NCI-H2107 (cell line): Measurements from ENCODE around the gene TMUB1.

Experiments used
- DNase-seq: peaks from one replicate; lab custom pipeline; 2025; lab: John Stamatoyannopoulos, UW

The TMUB1 gene

DNA sequence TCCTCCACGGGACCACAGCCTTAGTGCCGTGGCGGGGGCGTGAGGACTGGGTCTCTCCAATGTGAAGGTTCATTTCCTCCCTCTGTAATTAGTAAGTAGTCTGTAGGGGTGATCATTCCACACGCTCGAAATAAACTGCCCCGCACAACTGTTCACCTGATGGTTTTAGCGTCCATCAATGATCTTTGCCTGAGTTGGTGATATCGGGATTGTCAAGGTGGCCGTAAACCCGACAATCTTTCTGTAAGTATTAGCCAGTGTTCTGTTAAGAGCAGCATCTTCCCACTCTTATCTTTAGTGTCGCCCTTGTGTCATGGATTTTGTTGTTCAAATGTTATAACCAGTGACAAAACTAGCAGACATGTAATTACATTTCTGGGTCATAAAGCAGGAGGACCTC, 20.7 kb upstream of the TMUB1 start:
- no peak for DNase-seq

- DNase-seq = no peak
Measured at GRCh38 chr7:151102991-151103390, 19.7 kb upstream of the TMUB1 start.

GRCh38 chr7:151101621-151102396, 18.5 kb upstream of the TMUB1 start:
- no peak for DNase-seq

DNA sequence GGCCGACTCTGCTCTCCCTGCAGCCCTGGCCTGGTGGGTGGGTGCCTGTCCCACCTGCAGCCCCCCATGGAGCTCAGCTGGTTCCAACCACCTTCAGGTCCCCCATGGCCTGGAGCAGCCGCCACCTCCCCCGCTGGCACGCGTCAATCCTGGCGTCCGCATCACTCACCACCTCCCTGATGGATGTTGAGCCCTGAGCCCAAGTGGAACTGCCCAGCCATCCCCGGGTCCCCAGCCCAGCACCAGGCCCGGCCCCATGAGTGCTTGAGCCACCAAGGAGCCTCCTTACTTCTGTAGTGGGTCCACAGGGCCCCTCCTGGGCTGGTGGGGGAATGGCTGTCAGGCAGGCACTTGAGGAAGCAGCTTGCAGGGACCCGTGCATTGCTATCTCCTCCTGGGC, 17.6 kb upstream of the TMUB1 start:
- no peak for DNase-seq

GRCh38 chr7:151099486-151100211, 16.4 kb upstream of the TMUB1 start:
- no peak for DNase-seq

DNA sequence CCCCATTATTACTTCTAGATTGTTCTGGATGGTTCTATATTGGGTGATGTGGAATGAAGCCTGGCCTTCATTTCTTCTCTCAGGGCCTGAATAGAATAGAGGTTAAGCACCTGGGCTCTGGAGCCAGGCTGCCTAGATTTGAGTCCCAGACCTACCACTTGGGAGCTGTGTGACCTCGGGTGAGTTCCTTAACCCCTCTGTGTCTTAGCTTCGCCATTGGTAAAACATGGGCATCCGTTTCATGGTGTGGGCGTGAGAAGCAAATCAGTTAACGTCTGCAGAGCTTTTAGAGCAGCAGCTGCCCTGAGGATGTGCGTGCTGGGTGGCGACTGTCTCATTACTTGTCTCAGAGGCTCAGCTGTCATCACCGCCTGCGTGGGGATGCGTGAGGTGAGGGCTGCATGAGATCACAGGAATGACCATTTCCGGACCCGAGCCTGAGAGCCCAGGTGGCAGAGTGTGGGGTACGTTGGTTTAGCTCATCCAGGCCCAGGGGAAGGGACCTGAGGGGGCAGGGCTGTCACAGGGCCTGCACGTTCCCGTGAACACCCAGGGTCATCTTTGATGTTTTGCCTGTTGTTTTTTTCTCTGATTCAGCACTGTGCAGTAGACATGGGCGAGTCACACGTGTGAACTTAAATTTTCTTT, 12.7 kb upstream of the TMUB1 start:
- no peak for DNase-seq

DNA sequence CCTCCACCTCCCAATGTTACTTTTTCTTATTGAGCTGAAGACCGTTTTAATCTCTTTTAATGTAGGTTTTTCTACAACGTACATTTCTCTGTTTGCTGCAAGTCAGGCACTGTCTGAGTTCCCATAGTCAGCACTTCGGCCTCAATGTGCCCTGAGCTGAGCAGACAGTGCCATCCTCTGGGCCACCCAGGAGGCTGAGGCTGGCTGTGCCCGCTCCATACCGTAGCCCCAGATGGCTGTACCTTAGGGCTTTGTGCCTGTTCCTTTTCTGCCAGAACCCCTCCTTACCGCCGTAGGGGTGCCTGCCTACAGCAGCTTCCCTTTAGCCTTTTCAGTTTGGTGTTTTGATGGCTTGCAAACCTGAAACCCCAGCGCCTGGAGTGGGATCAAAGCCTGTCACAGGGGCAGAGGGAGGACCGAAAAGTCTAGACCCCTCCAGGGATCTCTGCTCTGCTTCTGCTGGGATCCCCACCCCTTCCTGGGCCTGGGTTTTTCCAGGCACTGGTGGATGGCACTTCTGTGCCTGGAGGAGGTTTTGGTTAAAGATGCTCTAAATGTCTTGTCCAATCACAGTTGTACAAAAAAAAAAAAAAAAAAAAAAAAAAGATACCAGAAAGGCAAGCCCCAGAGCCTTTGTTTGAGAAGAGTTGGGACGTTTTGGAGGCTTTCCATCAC, 12.0 kb upstream of the TMUB1 start:
- no peak for DNase-seq

DNA sequence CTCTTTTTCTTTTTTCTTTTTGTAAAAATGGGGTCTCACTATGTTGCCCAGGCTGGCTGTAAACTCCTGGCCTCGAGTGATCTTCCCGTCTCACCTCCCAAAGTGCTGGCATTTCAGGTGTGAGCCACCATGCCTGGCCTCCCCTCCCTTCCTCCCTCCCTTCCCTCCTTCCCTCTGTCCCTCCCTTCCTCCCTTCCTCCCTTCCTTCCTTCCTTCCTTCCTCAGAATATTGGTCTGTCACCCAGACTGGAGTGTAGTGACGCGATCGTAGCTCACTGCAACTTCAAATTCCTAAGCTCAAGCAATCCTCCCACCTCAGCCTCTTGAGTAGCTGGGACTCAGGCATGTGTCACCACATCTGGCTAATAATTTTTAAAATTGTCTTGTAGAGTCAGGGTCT, 11.4 kb upstream of the TMUB1 start:
- DNase-seq = no peak

DNA sequence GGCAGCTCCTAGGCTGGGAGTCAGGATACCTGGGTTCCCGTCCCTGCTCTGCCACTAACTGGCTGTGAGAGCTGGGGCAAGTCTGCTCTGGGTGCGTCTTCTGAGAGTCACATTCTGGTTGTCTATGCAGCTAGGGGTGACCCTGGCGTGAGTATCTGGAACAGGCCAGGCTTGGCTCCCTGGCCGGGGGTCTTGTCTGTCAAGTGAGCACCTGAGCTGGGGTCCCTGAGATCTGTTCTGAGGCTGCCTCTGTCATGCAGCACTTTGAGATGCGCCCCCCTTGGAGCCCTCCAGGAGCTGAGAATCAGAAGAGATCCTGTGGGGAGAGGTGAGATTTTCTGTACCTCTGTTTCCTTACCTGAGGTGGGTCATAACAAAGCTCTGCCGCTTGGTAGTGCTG, 10.5 kb upstream of the TMUB1 start:
- DNase-seq = no peak

DNA sequence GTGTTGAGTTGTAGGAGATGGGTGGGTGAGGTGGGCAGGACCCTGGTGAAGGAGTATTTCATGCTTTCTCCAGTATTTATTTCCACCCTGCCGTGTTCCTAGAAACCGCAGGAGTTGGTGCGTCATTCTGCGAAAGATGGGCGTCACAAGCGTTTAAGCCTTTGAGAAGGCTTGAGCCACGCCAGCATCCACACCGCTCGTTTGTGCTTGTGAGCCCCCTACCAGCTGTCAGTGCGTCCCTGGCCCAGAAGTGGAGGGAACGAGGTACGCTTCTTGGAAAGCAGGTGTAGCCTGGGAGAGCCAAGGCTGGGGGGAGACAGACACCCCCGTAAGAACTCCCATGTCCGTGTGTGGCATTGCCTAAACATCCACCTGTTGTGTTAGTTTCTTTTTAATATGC, 8.7 kb upstream of the TMUB1 start:
- DNase-seq = no peak

- DNase-seq = no peak
Measured at GRCh38 chr7:151091431-151091830, 8.1 kb upstream of the TMUB1 start.

GRCh38 chr7:151091003-151091402, 7.7 kb upstream of the TMUB1 start:
- no peak for DNase-seq

DNA sequence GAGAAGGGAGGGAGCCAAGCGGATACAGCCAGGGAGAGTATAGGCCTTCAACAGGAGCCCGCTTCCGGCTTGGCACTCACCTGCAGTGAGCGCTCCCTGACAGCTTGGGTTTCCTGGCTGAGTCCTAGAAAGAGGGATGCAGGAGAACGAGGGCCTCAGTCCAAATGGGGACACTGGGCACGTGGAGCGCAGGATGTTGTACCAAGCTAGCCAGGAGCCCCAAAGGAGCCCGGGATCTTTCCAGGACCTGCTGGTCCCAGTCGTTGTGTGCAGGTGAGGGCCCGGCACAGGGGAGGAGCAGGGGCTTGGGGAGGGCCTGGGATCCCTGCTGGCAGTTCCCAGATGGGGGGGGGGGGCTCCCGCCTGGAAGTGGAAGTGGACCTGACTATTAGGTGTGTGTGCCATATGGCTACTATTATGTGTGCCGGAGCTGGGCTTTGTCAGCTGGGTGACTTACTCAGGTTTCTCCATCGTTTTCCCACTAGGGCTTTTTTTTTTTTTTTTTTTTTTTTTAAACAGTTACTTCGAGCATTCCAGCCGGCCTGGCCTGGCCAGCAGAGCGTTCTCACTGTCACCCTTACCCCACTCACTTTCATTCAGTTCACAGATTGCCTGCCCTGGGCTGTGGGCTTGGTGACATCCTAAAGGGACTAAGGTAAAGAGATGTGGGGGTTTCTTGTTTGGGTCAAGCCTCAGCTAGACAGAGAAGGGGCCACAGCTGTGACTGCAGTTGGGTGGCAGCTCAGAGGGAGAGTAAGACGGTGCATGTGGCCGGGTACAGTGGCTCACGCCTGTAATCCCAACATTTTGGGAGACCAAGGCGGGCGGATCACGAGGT, 6.8 kb upstream of the TMUB1 start:
- DNase-seq = no peak

DNA sequence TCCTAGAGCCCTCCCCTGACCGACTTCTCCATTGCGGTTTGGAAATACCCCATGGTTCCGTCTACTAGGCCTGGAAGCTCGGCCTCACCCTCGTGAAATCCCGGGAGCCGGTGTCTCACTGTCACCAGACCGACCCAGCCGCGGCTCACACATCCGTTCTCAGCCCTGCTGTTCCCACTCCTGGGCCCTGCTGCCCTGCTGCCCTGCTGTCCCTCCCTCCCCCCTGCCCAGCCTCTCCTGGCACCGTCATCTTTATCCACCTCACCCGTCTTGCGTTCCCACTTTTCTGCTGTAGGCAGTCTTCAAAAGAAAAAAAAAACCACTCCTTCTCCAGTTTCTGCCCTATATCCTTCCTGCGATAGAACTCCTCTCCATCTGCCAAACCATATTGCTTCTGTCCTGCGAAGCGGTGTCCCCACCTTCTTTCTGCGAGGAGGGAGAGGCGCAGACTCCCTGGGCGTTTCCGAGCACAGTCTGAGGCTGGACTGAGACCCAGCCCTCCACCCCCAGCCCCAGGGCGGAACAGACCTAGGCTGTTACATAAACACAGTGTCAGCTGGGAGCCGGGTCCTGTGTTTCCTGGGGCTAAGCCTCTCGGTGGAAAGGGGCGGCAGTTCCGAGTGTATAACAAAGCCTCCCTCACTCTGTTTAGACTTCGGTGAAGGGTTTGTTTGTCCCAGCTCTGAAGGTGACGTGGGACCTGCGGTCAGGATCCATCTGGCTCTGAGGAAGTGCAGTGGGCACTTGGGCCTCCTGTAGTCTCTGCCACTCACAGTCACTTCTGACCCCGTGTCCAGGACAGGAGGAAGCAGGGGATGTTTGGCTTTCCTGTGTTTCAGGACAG, 5.8 kb upstream of the TMUB1 start:
- no peak for DNase-seq

GRCh38 chr7:151088019-151088855, 4.9 kb upstream of the TMUB1 start:
- DNase-seq = no peak

- DNase-seq = no peak
Measured at GRCh38 chr7:151087245-151088018, 4.1 kb upstream of the TMUB1 start.

DNA sequence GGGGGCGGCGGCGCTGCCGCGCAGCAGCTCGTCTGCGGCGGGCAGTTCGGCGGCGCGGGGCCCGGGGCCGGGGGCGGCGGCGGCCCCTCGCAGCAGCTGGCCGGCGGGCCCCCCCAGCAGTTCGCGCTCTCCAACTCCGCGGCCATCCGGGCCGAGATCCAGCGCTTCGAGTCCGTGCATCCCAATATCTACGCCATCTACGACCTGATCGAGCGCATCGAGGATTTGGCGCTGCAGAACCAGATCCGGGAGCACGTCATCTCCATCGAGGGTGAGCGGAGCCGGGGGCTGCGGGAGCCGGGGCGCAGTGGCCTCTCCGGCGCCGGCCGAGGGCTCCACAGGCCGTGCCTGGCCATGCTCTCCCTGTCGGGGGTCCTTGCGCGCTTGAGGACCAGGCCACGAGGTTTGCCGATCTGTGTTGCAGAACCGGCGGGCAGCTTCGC, 3.5 kb upstream of the TMUB1 start:
- DNase-seq = no peak

DNA sequence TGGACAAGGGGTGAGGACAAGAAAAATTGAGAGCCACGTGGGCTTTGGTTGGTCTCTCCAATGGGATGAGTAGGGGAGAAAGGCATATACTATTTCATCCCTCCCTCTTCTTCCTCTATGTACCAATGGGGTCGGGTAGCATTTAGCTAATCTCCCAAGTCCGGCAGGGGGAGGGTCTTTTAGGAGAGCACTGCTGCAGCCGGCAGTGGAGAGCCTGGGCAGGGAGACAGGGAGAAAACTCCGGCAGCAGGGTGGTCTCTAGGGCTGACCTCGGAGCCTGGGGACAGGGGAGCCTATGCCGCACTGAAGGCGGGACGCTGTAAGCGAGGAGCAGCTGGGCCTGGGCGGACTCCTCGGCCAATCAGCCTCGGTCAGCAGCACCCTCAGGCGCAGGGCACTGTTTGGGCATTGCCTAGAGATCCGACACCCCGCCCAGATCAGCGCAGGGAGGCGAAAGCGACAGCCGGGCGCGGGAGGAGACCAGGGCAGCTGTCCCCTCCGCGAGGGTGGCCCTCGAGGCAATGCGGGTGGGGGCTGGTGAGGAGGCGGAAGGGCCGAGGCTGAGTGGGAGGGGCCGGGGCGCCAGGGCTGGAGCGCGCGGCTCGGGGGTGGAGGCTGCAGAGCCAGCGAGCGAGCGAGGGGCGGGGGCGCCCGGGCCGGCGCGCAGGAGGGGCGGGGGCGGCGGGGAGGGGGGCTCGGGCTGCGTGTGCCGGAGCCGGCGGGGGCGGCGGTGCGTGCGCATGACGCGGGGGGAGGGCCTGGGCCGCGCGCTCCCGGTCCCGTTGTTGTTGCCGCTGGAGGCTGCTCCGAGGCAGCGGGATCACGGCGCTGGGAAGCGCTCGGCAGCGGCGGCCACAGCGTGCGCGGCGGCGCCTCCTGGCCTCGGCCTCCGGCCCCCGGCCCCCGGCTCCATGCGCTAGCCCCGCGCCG, 2.7 kb upstream of the TMUB1 start, which contains the start of gene AGAP3:
AGAP3 (plus strand) TSS at position 785 of the 930 bp plus-strand sequence. CDS start 267 bp downstream, outside the sequence.
- DNase-seq = peak; percentile 46
